Anterior cingulate cortex (tissue), 58 donors: ENCODE results near the gene SFTA2.
A peak's percentile ranks its signal among the peaks of the same experiment; 100 is the strongest.
"Not testable (repeated sequence)": the region's sequence is repeated elsewhere in the genome, so short reads cannot be mapped to it uniquely, and the experiment has no call there.

ENCODE experiments used
- DNase-seq, 58 donors: peaks; one replicate each; lab custom pipeline; 2025; lab: John Stamatoyannopoulos, UW

The SFTA2 gene

DNA sequence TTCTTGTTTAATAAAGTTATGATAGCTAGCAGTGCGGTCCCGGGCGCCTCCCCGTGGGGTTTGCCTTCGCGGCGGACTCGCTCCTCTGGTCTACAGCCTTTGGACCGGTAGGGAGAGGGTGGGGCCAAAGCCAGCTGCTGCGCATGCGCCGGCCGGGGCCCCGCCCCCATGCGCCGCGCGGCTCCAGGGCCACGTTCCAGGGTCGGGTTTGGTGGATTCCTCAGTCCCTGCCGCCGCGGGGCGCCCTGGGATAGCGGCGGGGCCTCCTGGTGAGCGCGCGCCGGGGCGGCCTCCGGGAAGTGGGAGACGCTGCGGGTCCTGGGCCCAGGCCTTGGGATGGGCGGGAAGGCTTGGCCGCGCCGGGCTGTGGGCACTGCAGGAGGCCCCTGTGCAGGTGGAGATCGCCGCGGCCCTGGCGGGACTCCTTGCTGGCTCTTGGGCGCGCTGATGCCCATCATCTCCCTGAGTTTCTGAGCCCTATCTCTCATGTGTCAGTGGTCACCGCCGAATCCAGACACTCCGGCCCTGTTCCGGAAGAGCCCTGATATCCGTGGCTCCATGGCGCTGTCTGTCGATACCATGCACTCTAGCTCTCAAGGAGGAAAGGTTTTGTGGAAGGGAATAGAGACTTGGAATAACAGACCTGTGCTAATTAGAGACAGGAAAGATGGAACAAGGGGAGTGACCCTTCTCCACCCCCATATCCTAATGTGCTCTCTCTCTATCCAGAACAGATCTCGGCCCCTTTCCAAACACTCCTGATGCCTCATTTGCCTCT, 17.7 kb downstream of the SFTA2 start, which contains the start of gene VARS2:
Gene VARS2, plus strand, starts transcription at position 163 of the 778 bp plus-strand sequence. Its CDS starts 599 bp downstream, at position 762.
- peak; percentile 55 to 98 (median 92) for DNase-seq

GRCh38 chr6:30913721-30914075, 18.3 kb downstream of the SFTA2 start:
- peak in 3 of 58 donors; percentile 42 to 61 (median 59) for DNase-seq

DNA sequence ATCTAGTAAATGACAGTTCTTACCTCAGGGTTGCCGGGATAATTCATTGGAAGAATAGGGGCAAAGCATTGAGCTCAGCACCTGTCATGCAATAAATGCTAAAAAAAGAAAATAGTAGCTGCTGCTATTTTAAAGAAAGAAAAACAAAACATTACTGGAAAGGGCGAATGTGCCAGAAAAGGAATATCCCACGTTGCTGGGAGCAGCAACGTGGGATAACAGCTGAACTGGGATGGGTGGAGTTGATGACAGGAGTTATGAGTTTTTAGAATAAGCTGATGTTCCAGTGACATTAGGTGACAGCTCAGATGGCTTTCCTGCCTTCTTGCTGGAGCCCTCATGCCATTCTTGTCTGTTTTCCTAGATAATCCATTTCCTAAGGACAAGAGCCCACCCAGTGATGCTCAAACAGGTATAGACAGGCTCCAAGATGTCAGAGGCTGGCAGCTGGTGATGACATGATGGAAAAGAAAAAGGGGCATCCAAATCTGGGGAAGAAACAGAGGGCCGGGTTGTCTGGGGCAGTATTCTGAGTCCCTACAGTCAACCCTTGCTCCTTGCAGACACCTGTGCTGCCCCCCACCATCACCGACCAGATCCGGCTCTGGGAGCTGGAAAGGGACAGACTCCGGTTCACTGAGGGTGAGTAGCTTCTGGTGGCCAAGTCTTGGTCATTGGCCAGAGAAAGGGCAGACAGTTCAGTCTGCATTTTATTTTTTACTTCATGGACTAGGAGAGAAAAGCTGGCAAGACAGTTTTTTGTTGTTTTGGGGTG, 19.0 kb downstream of the SFTA2 start:
- no peak for DNase-seq

GRCh38 chr6:30910473-30910872, 21.5 kb downstream of the SFTA2 start:
- DNase-seq: not testable (repeated sequence)

DNA sequence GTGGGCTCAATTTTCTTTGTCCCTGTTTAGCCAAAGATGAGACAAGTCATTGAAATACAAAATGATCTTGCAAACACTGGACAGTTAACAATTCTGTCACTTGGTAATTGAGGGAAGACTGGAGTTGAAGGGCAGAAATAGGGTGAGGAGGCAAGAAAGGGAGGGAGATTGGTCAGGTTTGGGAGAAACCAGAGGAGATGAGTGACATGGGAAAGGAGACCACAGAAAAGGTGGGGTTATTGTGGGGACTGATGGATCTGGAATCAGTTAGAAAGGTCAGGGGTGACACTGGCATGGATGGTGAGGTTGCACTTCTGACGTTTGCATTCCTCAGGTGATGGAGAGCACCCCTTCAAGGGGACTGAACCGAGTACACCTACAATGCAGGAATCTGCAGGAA, 23.3 kb downstream of the SFTA2 start:
- no peak for DNase-seq

DNA sequence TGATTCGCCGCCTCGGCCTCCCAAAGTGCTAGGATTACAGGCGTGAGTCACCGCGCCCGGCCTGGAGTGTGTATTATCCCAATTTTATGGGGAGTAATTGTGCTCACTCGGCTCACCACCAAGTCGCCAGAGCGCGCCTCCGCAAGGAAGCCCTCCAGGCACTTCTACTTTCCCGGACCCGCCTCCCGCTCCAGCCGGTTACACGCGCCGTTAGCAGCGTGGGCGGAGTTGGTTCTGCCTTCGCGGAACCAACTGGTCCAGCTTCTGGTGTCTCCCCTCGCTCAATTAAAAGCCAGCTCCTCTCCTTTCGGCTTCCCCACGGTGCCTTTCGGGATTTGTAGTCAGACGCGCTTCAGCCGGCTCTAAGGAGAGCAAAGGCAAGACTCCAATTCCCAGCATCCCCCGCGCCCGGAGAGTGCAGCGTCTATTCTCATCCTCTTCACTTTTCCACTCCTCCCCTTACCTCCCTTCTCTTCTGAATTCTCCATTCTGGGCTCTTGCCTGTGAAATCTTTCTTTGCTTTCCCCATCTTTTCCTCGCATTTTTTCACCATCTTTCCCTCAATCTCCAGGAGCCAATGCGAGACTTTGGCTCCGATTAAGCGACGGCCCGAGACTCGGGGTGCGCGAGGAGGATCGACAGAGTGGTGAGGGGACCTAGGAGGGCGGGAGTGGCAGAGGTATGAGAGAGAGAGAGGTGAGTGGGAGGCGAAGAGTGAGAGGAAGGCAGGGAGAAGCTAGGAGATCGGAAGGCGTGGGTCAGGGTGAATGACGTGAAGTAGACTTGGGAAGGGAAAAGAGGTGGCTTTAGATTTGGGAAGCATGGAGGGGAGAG, 24.0 kb downstream of the SFTA2 start, which contains the start of gene GTF2H4:
Gene GTF2H4, plus strand, starts transcription at position 450 of the 834 bp plus-strand sequence.
- DNase-seq: peak; percentile 75 to 99 (median 96)

GRCh38 chr6:30907290-30907757, 24.6 kb downstream of the SFTA2 start:
- DNase-seq: not testable (repeated sequence)

GRCh38 chr6:30903236-30903635, 28.7 kb downstream of the SFTA2 start:
- no peak for DNase-seq

GRCh38 chr6:30902709-30903108, 29.3 kb downstream of the SFTA2 start:
- DNase-seq: no peak

DNA sequence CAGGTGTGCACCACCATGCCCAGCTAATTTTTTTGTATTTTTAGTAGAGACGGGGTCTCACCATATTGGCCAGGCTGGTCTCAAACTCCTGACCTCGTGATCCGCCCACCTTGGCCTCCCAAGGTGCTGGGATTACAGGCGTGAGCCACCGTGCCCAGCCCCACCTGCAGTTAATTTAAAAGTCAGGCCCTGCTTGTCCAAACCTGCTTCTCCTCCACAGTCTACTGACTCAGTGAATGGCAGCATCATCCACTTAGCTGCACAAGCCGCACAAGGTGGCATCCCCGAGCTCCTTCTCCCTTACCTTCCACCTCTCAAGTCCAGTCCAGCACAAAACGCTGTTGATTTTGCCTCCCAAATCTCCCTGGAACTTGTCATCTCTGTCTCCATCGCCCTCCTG, 29.8 kb downstream of the SFTA2 start:
- DNase-seq: not testable (repeated sequence)

DNA sequence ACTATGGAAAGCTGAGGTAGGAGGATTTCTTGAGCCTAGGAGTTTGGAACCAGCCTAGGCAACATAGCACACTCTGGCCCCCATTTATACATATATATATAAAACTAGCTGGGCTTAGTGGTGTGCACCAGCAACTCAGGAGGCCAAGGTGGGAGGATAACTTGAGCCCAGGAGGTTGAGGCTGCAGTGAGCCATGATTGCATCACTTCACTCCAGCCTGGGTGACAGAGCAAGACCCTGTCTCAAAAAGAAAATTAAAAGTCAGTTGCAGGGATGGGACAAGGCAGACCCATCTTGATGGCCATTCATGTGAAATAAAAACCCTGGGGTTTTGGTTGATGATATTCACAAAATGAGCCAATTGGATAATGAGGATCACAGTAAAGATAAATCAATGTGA, 30.5 kb downstream of the SFTA2 start:
- no peak for DNase-seq

DNA sequence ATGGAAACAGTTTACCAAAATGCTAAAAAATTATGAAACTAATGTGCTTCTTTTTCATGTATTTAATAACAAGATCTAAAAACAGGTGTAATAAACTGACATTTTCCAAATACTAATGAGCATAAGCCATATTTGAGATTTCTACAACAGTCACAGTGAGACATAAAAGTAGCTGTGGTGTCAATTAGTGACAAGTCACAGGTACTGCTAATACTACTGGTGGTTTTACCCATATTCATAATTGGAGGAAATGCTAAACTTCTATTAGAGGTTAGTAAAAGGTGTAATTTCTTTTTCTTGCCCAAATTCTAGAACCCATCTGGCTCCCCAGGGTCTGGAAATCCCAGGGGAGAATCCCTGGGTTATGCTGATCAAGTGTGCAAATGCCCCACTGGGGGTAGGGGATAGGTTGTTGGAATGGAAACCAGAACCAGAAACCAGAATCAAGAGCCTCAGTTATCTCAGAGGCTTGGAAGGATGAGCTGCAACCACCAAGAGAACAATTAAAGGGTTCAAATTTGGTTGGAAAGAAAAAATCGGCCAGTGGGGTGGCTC, 31.0 kb downstream of the SFTA2 start:
- no peak for DNase-seq

DNA sequence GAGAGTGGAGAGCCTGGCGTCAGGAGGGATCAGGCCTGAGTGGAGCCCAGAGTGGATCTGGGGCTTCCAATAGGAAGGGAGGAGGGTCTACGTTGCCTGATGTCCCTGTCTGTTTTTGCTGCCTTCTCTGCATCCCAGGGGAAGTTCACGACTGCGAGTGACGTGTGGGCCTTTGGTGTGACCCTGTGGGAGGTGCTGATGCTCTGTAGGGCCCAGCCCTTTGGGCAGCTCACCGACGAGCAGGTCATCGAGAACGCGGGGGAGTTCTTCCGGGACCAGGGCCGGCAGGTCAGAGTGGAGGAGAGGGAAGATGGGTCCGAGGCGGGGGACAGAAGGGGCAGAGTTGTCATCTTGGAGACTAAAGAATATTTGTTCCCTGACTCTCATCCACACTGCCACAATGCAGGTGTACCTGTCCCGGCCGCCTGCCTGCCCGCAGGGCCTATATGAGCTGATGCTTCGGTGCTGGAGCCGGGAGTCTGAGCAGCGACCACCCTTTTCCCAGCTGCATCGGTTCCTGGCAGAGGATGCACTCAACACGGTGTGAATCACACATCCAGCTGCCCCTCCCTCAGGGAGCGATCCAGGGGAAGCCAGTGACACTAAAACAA, 33.1 kb downstream of the SFTA2 start:
- DNase-seq: no peak

DNA sequence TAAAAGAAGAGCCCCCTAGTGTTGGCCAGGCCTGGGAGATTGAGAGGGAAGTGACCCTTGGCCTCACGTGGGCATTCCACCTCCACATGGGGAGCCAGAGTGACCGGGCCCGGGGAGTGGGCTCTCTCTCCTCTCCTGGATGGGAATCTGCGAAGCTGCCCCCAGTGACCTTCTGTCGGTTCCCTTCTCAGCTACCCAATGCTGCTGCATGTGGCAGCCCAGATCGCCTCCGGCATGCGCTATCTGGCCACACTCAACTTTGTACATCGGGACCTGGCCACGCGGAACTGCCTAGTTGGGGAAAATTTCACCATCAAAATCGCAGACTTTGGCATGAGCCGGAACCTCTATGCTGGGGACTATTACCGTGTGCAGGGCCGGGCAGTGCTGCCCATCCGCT, 34.1 kb downstream of the SFTA2 start:
- no peak for DNase-seq

GRCh38 chr6:30896541-30896940, 35.4 kb downstream of the SFTA2 start:
- DNase-seq: no peak

- no peak for DNase-seq
These were observed 36.6 kb downstream of the SFTA2 start for GRCh38 chr6:30895343-30895742.

DNA sequence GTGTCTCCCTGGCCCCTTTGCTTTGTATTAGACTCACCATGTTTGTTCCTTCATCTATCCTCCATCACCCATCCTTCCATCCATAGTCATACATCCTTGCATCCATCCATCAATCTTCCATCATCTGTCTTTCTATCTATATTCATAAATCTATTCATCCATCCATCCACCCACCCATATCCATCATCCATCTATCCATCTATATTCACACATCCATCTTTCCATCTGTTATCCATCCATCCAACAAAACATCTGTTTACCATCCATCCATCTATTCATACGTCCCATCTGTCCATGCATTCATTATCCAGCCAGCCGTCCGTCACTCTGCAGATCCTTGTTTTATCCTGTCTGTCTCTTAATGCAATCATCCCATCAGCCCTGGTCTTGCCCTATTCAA, 37.0 kb downstream of the SFTA2 start:
- DNase-seq: no peak

- DNase-seq: no peak
These were observed 37.6 kb downstream of the SFTA2 start for GRCh38 chr6:30894381-30894780.

DNA sequence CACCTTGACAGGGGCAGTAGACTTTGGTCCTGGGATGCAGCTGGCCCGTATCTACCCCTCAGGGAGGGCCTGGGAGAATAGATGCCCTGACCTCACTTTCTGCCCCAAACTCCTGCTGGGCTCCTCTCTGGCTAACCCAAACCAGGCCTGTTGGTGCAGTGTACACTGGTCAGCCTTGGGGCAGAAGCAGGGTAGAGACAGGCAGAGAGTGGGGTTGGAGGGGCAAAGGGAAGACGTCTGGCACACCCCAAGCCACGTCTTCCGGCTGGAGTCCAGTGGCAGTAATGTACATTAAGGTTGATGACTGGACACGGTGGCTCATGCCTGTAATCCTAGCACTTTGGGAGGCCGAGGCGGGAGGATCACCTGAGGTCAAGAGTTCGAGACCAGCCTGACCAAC, 38.3 kb downstream of the SFTA2 start:
- DNase-seq: no peak
